Psoas muscle (tissue), 8 donors: ENCODE results near the gene C12orf43. TPM values are rescaled to one million over a fixed set of nuclear protein-coding genes. Genes with fewer than 3 reads are reported as not detected.
"Not testable (repeated sequence)": the region's sequence is repeated elsewhere in the genome, so short reads cannot be mapped to it uniquely, and the experiment has no call there.

ENCODE experiments used
- ATAC-seq, 4 donors: fragments of 200-7000 bp; cut with Tn5 transposase; one replicate each; pipeline ENCODE4 v1.9.1; 2020; ENCODE audit warnings: moderate library complexity in 3 of 4, mild to moderate bottlenecking in 2 of 4
- DNase-seq, 2 donors: peaks; one replicate each; pipeline ENCODE4 v3.0.0-alpha.2; 2020
- H3K27ac ChIP-seq: fragments of 200-600 bp; one replicate; pipeline ENCODE4 v1.8.0; 2022
- H3K27me3 ChIP-seq, 3 donors: fragments of 200-600 bp in 1 of 3; one replicate each; pipeline versions ENCODE4 v1.6.1 to v1.8.0; 2013 to 2022; ENCODE audit warnings: low read length in 2 of 3, mild to moderate bottlenecking in 2 of 3, moderate library complexity in 1 of 3; ENCODE audit not compliant: insufficient read depth in 3 of 3
- H3K36me3 ChIP-seq, 2 donors: fragments of 200-600 bp in 1 of 2; one replicate each; pipeline versions ENCODE4 v1.6.1 to v1.8.0; 2013 to 2022; ENCODE audit warnings: low read depth in 1 of 2, mild to moderate bottlenecking in 1 of 2, moderate library complexity in 1 of 2; ENCODE audit not compliant: insufficient read depth in 1 of 2
- H3K4me1 ChIP-seq: fragments of 200-600 bp; one replicate; pipeline ENCODE4 v1.8.0; 2022
- H3K4me3 ChIP-seq: fragments of 200-600 bp; one replicate; pipeline ENCODE4 v1.8.0; 2022; ENCODE audit warnings: mild to moderate bottlenecking
- H3K9me3 ChIP-seq: fragments of 200-600 bp; one replicate; pipeline ENCODE4 v1.8.0; 2022
- CTCF ChIP-seq: fragments of 200-600 bp; IDR thresholded peaks from one replicate; pipeline ENCODE4 v1.8.0; 2022; ENCODE audit warnings: antibody characterized with exemption
- WGBS, 3 donors: extraction: QIAGEN DNeasy Blood & Tissue Kit; methylation state at CpG; one replicate each; pipeline versions ENCODE4 v1.1.6 to v1.1.7; 2013; 5-methylcytosine and 5-hydroxymethylcytosine counted together
- intact Hi-C, 2 donors: fragments of 100-400 bp; cut with DNase I; formaldehyde crosslinking; loops; one replicate each; pipeline versions ENCODE4 v1.11.0 to v1.14.2; 2022
- long read RNA-seq, 2 donors: library from polyadenylated mRNA; unstranded; transcript quantifications; one replicate each; pipeline ENCODE4 v2.0.0, GENCODE V29; 2021
- polyA plus RNA-seq, 3 donors: library from polyadenylated mRNA; stranded (reverse); fragments of 200-250 nt; gene quantifications; one replicate each; pipeline ENCODE4 v1.2.3, GENCODE V29; 2013
- total RNA-seq, 4 donors: library from RNA; stranded (reverse); fragmentation: NEBNext Ultra II Directional in 2 of 4; extraction: Animal tissue kit (Norgen Biotek cat#: 25700) in 2 of 4; gene quantifications; one replicate each; pipeline versions ENCODE4 v1.2.1 to v1.2.4, GENCODE V29; 2021 to 2023
- donor health status: healthy with polysubstance abuse.
- donor health status: DM: no; HTN: no; CAD: no; lungs with moderate emphysema.
- donor health status: Bipolar disorder and iron deficiency.
- donor health status: healthy.
- donor health status: DM: yes; HTN: yes; CAD: no.
- donor health status: DM: no; HTN: no; CAD: no.
- donor health status: DM: no; HTN: no; CAD: no.
- donor health status: DM: yes; HTN: yes; CAD: no.

C12orf43 gene
- 1 to 10 TPM; 5.0 to 9.5 (median 6.4) TPM for total RNA-seq
- 10 to 100 TPM in 2 of 3 donors, 1 to 10 TPM in 1; 8.0 to 19.4 (median 15.0) TPM for polyA plus RNA-seq
- long read RNA-seq, donor 1, full-length matches to known transcripts: 1 of 6 reads
- long read RNA-seq, donor 1, partial matches to known transcripts: 0 of 6 reads
- long read RNA-seq, donor 1, other reads (novel, unspliced or antisense): 5 of 6 reads
- long read RNA-seq, donor 2, full-length matches to known transcripts: 3 of 14 reads
- long read RNA-seq, donor 2, partial matches to known transcripts: 1 of 14 reads
- long read RNA-seq, donor 2, other reads (novel, unspliced or antisense): 10 of 14 reads

- Histone ChIP-seq H3K9me3 (no peaks in the 10 kb centered on the region), H3K4me1 (peaks cover 11% of the 10 kb centered on the region), H3K27ac (peak within 1 kb of the TSS; percentile 80), H3K4me3 (peak within 1 kb of the TSS; percentile 99), H3K27me3 (no peaks in the 10 kb centered on the region), H3K36me3 (peaks cover 0 to 18% of the 10 kb centered on the region in 2 donors)
- no peak for TF ChIP-seq CTCF
- peak; percentile 99 to 100 (median 100) for ATAC-seq
- intact Hi-C loops: no loop called here
- DNase-seq: peak; percentile 90 to 93
- WGBS, 3 donors: 1 to 2% (median 1%) methylated on average over 34 of the region's 34 CpGs
These were observed at the start of gene C12orf43 for GRCh38 chr12:121015825-121016766. C12orf43 (minus strand) TSS chr12:121016487; CDS start chr12:121016474, 13 bp downstream.

- no peak for TF ChIP-seq CTCF
- Histone ChIP-seq H3K4me1 (peaks cover 1% of the 10 kb centered on the region), H3K27me3 (peaks cover 2 to 38% (median 3%) of the 10 kb centered on the region in 3 donors), H3K27ac (no peak overlapping the region), H3K9me3 (no peaks in the 10 kb centered on the region), H3K4me3 (no peak overlapping the region), H3K36me3 (no peaks in the 10 kb centered on the region)
- no peak for ATAC-seq
- WGBS, 3 donors: 46 to 62% (median 55%) methylated on average over 2 of the region's 2 CpGs
- DNase-seq: no peak
- intact Hi-C loops: no loop called here
These were observed 49.1 kb upstream of the C12orf43 start for GRCh38 chr12:121065345-121065744.

GRCh38 chr12:121064586-121064985 lies 48.3 kb upstream of the C12orf43 start:
- WGBS, 3 donors: 89 to 91% (median 90%) methylated on average over 12 of the region's 12 CpGs
- H3K36me3 ChIP-seq, H3K4me3 ChIP-seq, DNase-seq, intact Hi-C loops, H3K9me3 ChIP-seq, H3K27ac ChIP-seq, H3K4me1 ChIP-seq, ATAC-seq: not testable (repeated sequence)
- peaks cover 2 to 35% (median 3%) of the 10 kb centered on the region in 3 donors for H3K27me3 ChIP-seq

GRCh38 chr12:121064116-121064515 lies 47.8 kb upstream of the C12orf43 start:
- Histone ChIP-seq H3K4me3 (no peak overlapping the region), H3K9me3 (no peaks in the 10 kb centered on the region), H3K27me3 (peaks cover 0 to 37% (median 3%) of the 10 kb centered on the region in 3 donors), H3K36me3 (no peaks in the 10 kb centered on the region), H3K4me1 (peaks cover 4% of the 10 kb centered on the region), H3K27ac (no peak overlapping the region)
- no peak for ATAC-seq
- no peak for TF ChIP-seq CTCF
- intact Hi-C loops: no loop called here
- no peak for DNase-seq
- WGBS, 3 donors: 80 to 86% (median 86%) methylated on average over 1 of the region's 1 CpG
